GM19372 (cell line): Measurements from ENCODE around the gene TMCC1.
"Not testable (repeated sequence)": the region's sequence is repeated elsewhere in the genome, so short reads cannot be mapped to it uniquely, and the experiment has no call there.

Source experiments
- ATAC-seq: cut with Tn5 transposase; IDR thresholded peaks from one replicate; pipeline ENCODE4 v1.9.1; 2021; ENCODE audit warnings: mild to moderate bottlenecking, low read depth, moderate library complexity; ENCODE audit not compliant: unreplicated experiment

The TMCC1 gene

GRCh38 chr3:129892857-129893580, 492 bp downstream of the TMCC1 start:
- ATAC-seq: peak; percentile 68

- ATAC-seq: no peak
Measured at GRCh38 chr3:129892486-129892856, 1.0 kb downstream of the TMCC1 start.

GRCh38 chr3:129890891-129891290, 2.6 kb downstream of the TMCC1 start:
- ATAC-seq: no peak

GRCh38 chr3:129890125-129890524, 3.4 kb downstream of the TMCC1 start:
- ATAC-seq: no peak

- no peak for ATAC-seq
Measured at GRCh38 chr3:129888771-129889170, 4.7 kb downstream of the TMCC1 start.

- no peak for ATAC-seq
Measured at GRCh38 chr3:129881261-129881660, 12.2 kb downstream of the TMCC1 start.

GRCh38 chr3:129878355-129878754, 15.2 kb downstream of the TMCC1 start:
- ATAC-seq: no peak

- not testable (repeated sequence) for ATAC-seq
Measured at GRCh38 chr3:129874479-129874878, 19.0 kb downstream of the TMCC1 start.

GRCh38 chr3:129868912-129869311, 24.6 kb downstream of the TMCC1 start:
- no peak for ATAC-seq

GRCh38 chr3:129867506-129868124, 25.9 kb downstream of the TMCC1 start:
- no peak for ATAC-seq

GRCh38 chr3:129865806-129866205, 27.7 kb downstream of the TMCC1 start:
- ATAC-seq: no peak

GRCh38 chr3:129864519-129864918, 29.0 kb downstream of the TMCC1 start:
- ATAC-seq: no peak

- no peak for ATAC-seq
Measured at GRCh38 chr3:129859272-129859671, 34.2 kb downstream of the TMCC1 start.

- no peak for ATAC-seq
Measured at GRCh38 chr3:129857899-129858298, 35.6 kb downstream of the TMCC1 start.

GRCh38 chr3:129856790-129857189, 36.7 kb downstream of the TMCC1 start:
- ATAC-seq: not testable (repeated sequence)

GRCh38 chr3:129855832-129856419, 37.6 kb downstream of the TMCC1 start:
- ATAC-seq: no peak

GRCh38 chr3:129855170-129855831, 38.2 kb downstream of the TMCC1 start:
- ATAC-seq: no peak

- ATAC-seq: no peak
Measured at GRCh38 chr3:129854460-129854859, 39.1 kb downstream of the TMCC1 start.

GRCh38 chr3:129845956-129846355, 47.6 kb downstream of the TMCC1 start:
- ATAC-seq: no peak

GRCh38 chr3:129840707-129841360, 52.7 kb downstream of the TMCC1 start:
- ATAC-seq: no peak

- ATAC-seq: no peak
Measured at GRCh38 chr3:129838086-129838485, 55.4 kb downstream of the TMCC1 start.
